IMR-90 (cell line): ENCODE measurements around the gene RXFP3. TPM values are rescaled to one million over a fixed set of nuclear protein-coding genes. Genes with fewer than 3 reads are reported as not detected.
A peak's percentile ranks its signal among the peaks of the same experiment; 100 is the strongest.

Experiments used
- ATAC-seq: fragments of 200-7000 bp; cut with Tn5 transposase; 2 replicates; pipeline ENCODE4 v1.9.1; 2020; ENCODE audit warnings: low read depth, mild to moderate bottlenecking, moderate library complexity
- BruUV-seq: library from RNA; stranded (reverse); fragments of 400-500 nt; replicated peaks from 2 replicates; lab custom pipeline; 2021; lab: Mats Ljungman, UMichigan
- CTCF ChIA-PET: fragments of 300-600 bp; formaldehyde crosslinking; extraction: SDS; loops from one replicate; lab custom pipeline; 2021; ENCODE audit warnings: antibody characterized with exemption; lab: Yijun Ruan, JAX
- POLR2A ChIA-PET: fragments of 300-600 bp; sonication (Branson Sonifier 250); formaldehyde crosslinking; loops from one replicate; lab custom pipeline; 2022; ENCODE audit warnings: antibody characterized with exemption; ENCODE audit not compliant: unreplicated experiment; lab: Charles Lee
- DNase-seq: peaks from one replicate; pipeline ENCODE4 v3.0.0; 2013
- H2AFZ ChIP-seq: replicated peaks from 2 replicates; pipeline ENCODE3; 2013; ENCODE audit warnings: low read length, mild to moderate bottlenecking; ENCODE audit not compliant: poor library complexity
- H2AK5ac ChIP-seq: 2 replicates; pipeline ENCODE4 v1.6.1; 2013; ENCODE audit warnings: low read depth, low read length, inconsistent platforms
- H2AK9ac ChIP-seq: replicated peaks from 2 replicates; pipeline ENCODE3; 2013; ENCODE audit warnings: mild to moderate bottlenecking, low read depth, low read length, moderate library complexity; ENCODE audit not compliant: poor library complexity
- H2BK120ac ChIP-seq: 2 replicates; pipeline ENCODE4 v1.6.1; 2013; ENCODE audit warnings: low read depth, low read length, inconsistent platforms
- H2BK15ac ChIP-seq: 3 replicates; pipeline ENCODE4 v1.6.1; 2013; ENCODE audit warnings: low read depth, low read length, inconsistent platforms
- H2BK20ac ChIP-seq: 2 replicates; pipeline ENCODE4 v1.6.1; 2013; ENCODE audit warnings: low read depth, mild to moderate bottlenecking, inconsistent platforms, low read length, moderate library complexity
- H2BK5ac ChIP-seq: 2 replicates; pipeline ENCODE4 v1.6.1; 2013; ENCODE audit warnings: mild to moderate bottlenecking, low read depth, low read length, inconsistent platforms; ENCODE audit not compliant: poor library complexity, severe bottlenecking
- H3K14ac ChIP-seq: replicated peaks from 2 replicates; pipeline ENCODE4 v1.6.1; 2013; ENCODE audit warnings: low read depth, low read length, inconsistent platforms
- H3K18ac ChIP-seq: 2 replicates; pipeline ENCODE4 v1.6.1; 2013; ENCODE audit warnings: low read depth, low read length, control low read depth
- H3K23ac ChIP-seq: 2 replicates; pipeline ENCODE4 v1.6.1; 2013; ENCODE audit warnings: low read depth, low read length, inconsistent platforms
- H3K27ac ChIP-seq: 2 replicates; pipeline ENCODE4 v1.5.1; 2013; ENCODE audit warnings: mild to moderate bottlenecking, control low read depth, low read length; ENCODE audit not compliant: insufficient read depth
- H3K27me3 ChIP-seq: 2 replicates; pipeline ENCODE4 v1.6.1; 2013; ENCODE audit warnings: low read length; ENCODE audit not compliant: control insufficient read depth, insufficient read depth
- H3K36me3 ChIP-seq: 2 replicates; pipeline ENCODE4 v1.6.1; 2013; ENCODE audit warnings: low read length, mixed read lengths; ENCODE audit not compliant: control insufficient read depth, insufficient read depth
- H3K4ac ChIP-seq: 2 replicates; pipeline ENCODE4 v1.6.1; 2013; ENCODE audit warnings: low read depth, low read length, inconsistent platforms
- H3K4me1 ChIP-seq: 2 replicates; pipeline ENCODE4 v1.6.1; 2013; ENCODE audit warnings: low read length, mixed read lengths; ENCODE audit not compliant: control insufficient read depth, insufficient read depth
- H3K4me2 ChIP-seq: 2 replicates; pipeline ENCODE4 v1.6.1; 2013; ENCODE audit warnings: low read depth, mild to moderate bottlenecking, control low read depth, low read length, moderate library complexity
- H3K4me3 ChIP-seq: 2 replicates; pipeline ENCODE4 v1.5.1; 2013; ENCODE audit warnings: low read depth, mild to moderate bottlenecking, control low read depth, low read length, moderate library complexity; ENCODE audit not compliant: insufficient read depth
- H3K56ac ChIP-seq: 2 replicates; pipeline ENCODE4 v1.6.1; 2013; ENCODE audit warnings: low read length, inconsistent platforms; ENCODE audit not compliant: insufficient read depth; ENCODE audit errors: extremely low read depth
- H3K79me1 ChIP-seq, 2 experiments: 2 replicates each; pipeline ENCODE4 v1.6.1; 2013; ENCODE audit warnings: low read length in 2 of 2, inconsistent platforms in 1 of 2, low read depth in 1 of 2
- H3K9ac ChIP-seq: 2 replicates; pipeline ENCODE4 v1.6.1; 2013; ENCODE audit warnings: low read depth, low read length, control low read depth
- H3K9me1 ChIP-seq: 2 replicates; pipeline ENCODE4 v1.6.1; 2013; ENCODE audit warnings: low read length, inconsistent platforms; ENCODE audit not compliant: insufficient read depth
- H3K9me3 ChIP-seq: 2 replicates; pipeline ENCODE4 v1.6.1; 2013; ENCODE audit warnings: low read length; ENCODE audit not compliant: control insufficient read depth, insufficient read depth
- H4K20me1 ChIP-seq: 2 replicates; pipeline ENCODE4 v1.6.1; 2013; ENCODE audit warnings: low read length, inconsistent platforms; ENCODE audit not compliant: insufficient read depth
- H4K5ac ChIP-seq: 2 replicates; pipeline ENCODE4 v1.6.1; 2013; ENCODE audit warnings: mild to moderate bottlenecking, low read depth, low read length, control low read depth
- H4K8ac ChIP-seq, 2 experiments: 2 replicates each; pipeline ENCODE4 v1.6.1; 2013; ENCODE audit warnings: low read depth in 2 of 2, low read length in 2 of 2, control low read depth in 1 of 2, inconsistent platforms in 1 of 2
- H4K91ac ChIP-seq: 2 replicates; pipeline ENCODE4 v1.6.1; 2013; ENCODE audit warnings: low read depth, low read length, inconsistent platforms; ENCODE audit not compliant: insufficient read depth
- BHLHE40 ChIP-seq: fragments of 150-350 bp; IDR thresholded peaks from 2 replicates; pipeline ENCODE4 v1.6.1; 2016; ENCODE audit warnings: mild to moderate bottlenecking, low read depth, low read length
- CEBPB ChIP-seq: IDR thresholded peaks from 2 replicates; pipeline ENCODE4 v1.6.1; 2012; ENCODE audit warnings: low read depth, low read length, improper control_type of control experiment
- MAZ ChIP-seq: IDR thresholded peaks from 2 replicates; pipeline ENCODE4 v1.6.1; 2012; ENCODE audit warnings: low read depth, mild to moderate bottlenecking, low read length, improper control_type of control experiment, moderate library complexity, borderline replicate concordance
- RFX5 ChIP-seq: IDR thresholded peaks from 2 replicates; pipeline ENCODE4 v1.8.0; 2012; ENCODE audit warnings: low read depth, mild to moderate bottlenecking, low read length, moderate library complexity
- SMC3 ChIP-seq: fragments of 150-350 bp; IDR thresholded peaks from 2 replicates; pipeline ENCODE4 v1.6.1; 2016; ENCODE audit warnings: low read depth, mild to moderate bottlenecking, antibody characterized with exemption, low read length, moderate library complexity
- whole genome bisulfite sequencing, 2 experiments: methylation state at CpG; one replicate each; pipeline versions ENCODE4 v1.1.5 to v1.1.7; 2013; ENCODE audit warnings: missing lambda C conversion rate in 2 of 2; ENCODE audit not compliant: insufficient read length in 1 of 2; ENCODE audit errors: extremely low coverage in 2 of 2; 5-methylcytosine and 5-hydroxymethylcytosine counted together
- dilution Hi-C: fragments of 300-500 bp; cut with HindIII; formaldehyde crosslinking; loops from one replicate; pipeline ENCODE4 v1.14.3; 2018; ENCODE audit warnings: low sequenced_read_pairs; ENCODE audit not compliant: unreplicated experiment
- in situ Hi-C: fragments of 300-500 bp; cut with MboI; formaldehyde crosslinking; loops from 3 replicates; pipeline ENCODE4 v1.14.3; 2019; ENCODE audit warnings: low sequenced_read_pairs, inconsistent platforms, mixed read lengths
- intact Hi-C: fragments of 100-400 bp; cut with micrococcal nuclease; formaldehyde crosslinking; loops from 2 replicates; pipeline ENCODE4 v1.10.0; 2022
- polyA plus RNA-seq, 3 experiments: library from polyadenylated mRNA; depleted of rRNA; stranded (reverse); fragments of >200 nt; gene quantifications; 2 replicates each; pipeline ENCODE4 v1.2.3, GENCODE V29; 2012; ENCODE audit warnings: low replicate concordance in 1 of 3
- total RNA-seq: library from RNA; depleted of rRNA; stranded (reverse); fragments of >200 nt; gene quantifications from 2 replicates; pipeline ENCODE4 v1.2.3, GENCODE V29; 2012

RXFP3 gene
- total and polyA plus RNA-seq, 2 of the 4 experiments (the other 2 are of a cell fraction) = not detected

GRCh38 chr5:33891446-33891787, 44.8 kb upstream of the RXFP3 start:
- Histone ChIP-seq H2AFZ (peak overlapping the region; percentile 81), H2AK5ac (0 out of 2 replicates have a peak overlapping the region, but pooled peaks have one; percentile 7), H4K5ac (peak overlapping the region; percentile 56), H3K36me3 (no peaks in the 10 kb centered on the region), H3K4me2 (peak overlapping the region; percentile 92), H3K4me1 (peaks cover 18% of the 10 kb centered on the region), H3K9me1 (no peaks in the 10 kb centered on the region; the same call in 1 of the 2 replicates), H2BK15ac (peak overlapping the region; percentile 71; the same call in 2 of the 3 replicates), H2BK120ac (peak overlapping the region; percentile 31), H3K9me3 (no peaks in the 10 kb centered on the region), H4K91ac (peak overlapping the region; percentile 81), H3K56ac (peak overlapping the region; percentile 40), H3K27me3 (no peaks in the 10 kb centered on the region), H3K4me3 (peak overlapping the region; percentile 57), H2BK5ac (peak overlapping the region; percentile 72), H3K4ac (peak overlapping the region; percentile 76), H3K79me1 (peaks cover 5 to 42% of the 10 kb centered on the region in 2 experiments; a peak in 3 of 4 replicates), H3K14ac (peak overlapping the region; percentile 53), H4K20me1 (peaks cover 8% of the 10 kb centered on the region; the same call in 1 of the 2 replicates), H2BK20ac (peak overlapping the region; percentile 40), H2AK9ac (peak overlapping the region; percentile 42), H3K27ac (peak overlapping the region; percentile 85), H3K23ac (peak overlapping the region; percentile 84), H4K8ac (peak overlapping the region; percentile 53 to 85; a peak in 3 of 4 replicates), H3K18ac (peak overlapping the region; percentile 73), H3K9ac (peak overlapping the region; percentile 87)
- TSS peak; percentile 74 for BruUV-seq
- no CpG with 5 or more reads among the region's 6 CpGs for WGBS, 2 experiments
- POLR2A ChIA-PET = no interaction called here
- intact Hi-C loops = loop anchor here (2.0 to 5.0 kb wide), 5 partner anchors 43 to 449 kb away; partner anchors contain the start of gene TARS1
- no peak for ATAC-seq
- in situ Hi-C loops = no loop called here
- CTCF ChIA-PET = interaction anchor here (0.7 to 1.3 kb wide), 2 partner anchors 43 to 79 kb away, joined by 4 to 7 read pairs; no protein-coding TSS in a partner anchor
- TF ChIP-seq CEBPB (no peak), BHLHE40 (no peak), MAZ (no peak), RFX5 (no peak), SMC3 (no peak)
- dilution Hi-C loops = no loop called here
- no peak for DNase-seq
